Lung (tissue), 12 donors: ENCODE results near the gene ANKRD33. TPM values are rescaled to one million over a fixed set of nuclear protein-coding genes. Genes with fewer than 3 reads are reported as not detected.

ENCODE experiments used
- ATAC-seq: fragments of 200-7000 bp; cut with Tn5 transposase; one replicate; pipeline ENCODE4 v1.9.1; 2020; ENCODE audit warnings: moderate number of reproducible peaks; ENCODE audit not compliant: insufficient read depth, low FRiP score
- DNase-seq, 3 donors: peaks; one replicate each; pipeline ENCODE4 v3.0.0-alpha.2; 2013 to 2017
- H3K27ac ChIP-seq, 2 donors: one replicate each; pipeline ENCODE4 v1.5.1; 2013; ENCODE audit warnings: mild to moderate bottlenecking in 2 of 2, moderate library complexity in 2 of 2, control low read depth in 1 of 2, inconsistent platforms in 1 of 2, low read depth in 1 of 2, low read length in 1 of 2
- H3K27me3 ChIP-seq, 3 donors: one replicate each; pipeline ENCODE4 v1.5.1; 2013; ENCODE audit warnings: low read length in 2 of 3; ENCODE audit not compliant: control insufficient read depth in 3 of 3, insufficient read depth in 3 of 3
- H3K36me3 ChIP-seq, 4 donors: one replicate each; pipeline ENCODE4 v1.5.1; 2013; ENCODE audit warnings: low read length in 4 of 4, mild to moderate bottlenecking in 1 of 4, moderate library complexity in 1 of 4; ENCODE audit not compliant: control insufficient read depth in 4 of 4, insufficient read depth in 4 of 4
- H3K4me1 ChIP-seq, 5 donors: one replicate each; pipeline ENCODE4 v1.5.1; 2013; ENCODE audit warnings: low read length in 5 of 5, mild to moderate bottlenecking in 2 of 5, moderate library complexity in 1 of 5; ENCODE audit not compliant: control insufficient read depth in 5 of 5, insufficient read depth in 5 of 5
- H3K4me3 ChIP-seq: one replicate; pipeline ENCODE4 v1.5.1; 2013; ENCODE audit warnings: mild to moderate bottlenecking, control low read depth, moderate library complexity
- H3K9ac ChIP-seq, 2 donors: one replicate each; pipeline ENCODE4 v1.5.1; 2013; ENCODE audit warnings: low read length in 2 of 2, control low read depth in 1 of 2; ENCODE audit not compliant: insufficient read depth in 1 of 2
- H3K9me3 ChIP-seq, 4 donors: one replicate each; pipeline ENCODE4 v1.5.1; 2013; ENCODE audit warnings: low read length in 3 of 4, mild to moderate bottlenecking in 1 of 4, moderate library complexity in 1 of 4; ENCODE audit not compliant: control insufficient read depth in 4 of 4, insufficient read depth in 3 of 4
- CTCF ChIP-seq: IDR thresholded peaks from 2 replicates; pipeline ENCODE4 v1.5.1; 2012; ENCODE audit warnings: mild to moderate bottlenecking; ENCODE audit errors: control extremely low read depth, extremely low read depth
- WGBS, 2 donors: extraction: QIAGEN DNeasy Blood & Tissue Kit; methylation state at CpG; one replicate each; pipeline ENCODE4 v1.1.7; 2013; 5-methylcytosine and 5-hydroxymethylcytosine counted together
- polyA plus RNA-seq, 2 donors: library from polyadenylated mRNA; stranded (reverse); fragments of 200-250 nt; gene quantifications; one replicate each; pipeline ENCODE4 v1.2.1, GENCODE V29; 2013
- total RNA-seq, 2 donors: library from RNA; depleted of rRNA in 1 of 2; stranded (reverse); fragments of >200 nt in 1 of 2; gene quantifications; one replicate each; pipeline ENCODE4 v1.2.1, GENCODE V29; 2014 to 2021
- donor health status: control.
- donor health status: control.
- donor health status: Bipolar disorder and iron deficiency.
- donor health status: healthy.
- donor health status: DM: yes; HTN: yes; CAD: no.

ANKRD33 gene
- total and polyA plus RNA-seq, 4 donors, result 0.14 to 0.50 (median 0.23) TPM

GRCh38 chr12:51938726-51939125, 50.8 kb downstream of the ANKRD33 start:
- no peak for DNase-seq
- 85 to 96% methylated on average over 6 of the region's 6 CpGs for WGBS, 2 donors

DNA sequence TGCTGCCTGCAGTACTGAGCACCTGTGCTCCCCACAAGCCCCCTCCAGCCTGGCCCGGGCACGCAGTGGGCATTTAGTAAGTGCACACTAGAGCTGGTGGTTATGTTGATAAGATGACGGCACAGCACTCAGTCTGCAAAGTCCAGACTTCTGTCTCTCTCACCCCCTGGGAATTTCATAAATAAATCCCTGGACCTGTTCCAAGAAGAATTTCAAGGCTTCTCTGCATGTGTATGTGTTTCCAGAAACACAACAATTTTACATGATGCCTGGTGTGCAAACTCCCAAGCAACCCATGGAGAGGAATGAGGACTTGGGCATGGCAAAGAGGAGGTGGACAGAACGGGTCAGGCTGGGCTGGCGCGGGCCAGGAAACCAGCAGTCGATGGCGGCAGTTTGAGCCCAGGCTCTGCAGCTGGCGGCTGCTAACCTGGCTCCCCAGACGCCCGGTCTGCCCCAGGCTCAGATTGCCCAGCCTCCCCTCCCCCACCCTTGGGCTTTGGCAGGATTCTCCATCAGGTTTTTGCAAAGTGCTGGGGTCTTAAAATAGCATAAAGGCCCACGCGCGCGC, 53.2 kb downstream of the ANKRD33 start:
- no peaks in the 10 kb centered on the region for H3K27me3 ChIP-seq
- DNase-seq, result peak; percentile 58 to 92 (median 89)
- no peak overlapping the region for H3K9ac ChIP-seq
- no peaks in the 10 kb centered on the region for H3K36me3 ChIP-seq
- ATAC-seq, result no peak
- H3K9me3 ChIP-seq, result peaks cover 0 to 5% (median 2%) of the 10 kb centered on the region in 4 donors
- peaks cover 0 to 19% (median 7%) of the 10 kb centered on the region in 5 donors for H3K4me1 ChIP-seq
- WGBS, 2 donors, result 47 to 56% methylated on average over 15 of the region's 15 CpGs
- no peak overlapping the region for H3K4me3 ChIP-seq
- no peak for TF ChIP-seq CTCF
- no peak overlapping the region for H3K27ac ChIP-seq

More at GRCh38 chr12:51938726-51939125, 50.8 kb downstream of the ANKRD33 start:
- H3K27ac ChIP-seq, result no peak overlapping the region
- ATAC-seq, result no peak
- H3K4me3 ChIP-seq, result no peak overlapping the region
- no peak overlapping the region for H3K9ac ChIP-seq
- no peak for TF ChIP-seq CTCF
- H3K4me1 ChIP-seq, result peaks cover 0 to 19% (median 7%) of the 10 kb centered on the region in 5 donors
- H3K27me3 ChIP-seq, result no peaks in the 10 kb centered on the region
- H3K9me3 ChIP-seq, result peaks cover 0 to 2% (median 0%) of the 10 kb centered on the region in 4 donors
- no peaks in the 10 kb centered on the region for H3K36me3 ChIP-seq

Other genes with a start within 250 kb of the ANKRD33 start
- 1 to 10 TPM in 1 of 2 donors, under 1 TPM in 1; 0.89 to 1.9 TPM for gene FIGNL2, start 39.4 kb upstream of the ANKRD33 start, total RNA-seq
- gene FIGNL2, start 39.4 kb upstream of the ANKRD33 start, polyA plus RNA-seq, result under 1 TPM; 0.33 to 0.71 TPM
- 100 to 1,000 TPM; 101 to 186 TPM for gene ACVRL1, start 19.4 kb downstream of the ANKRD33 start, total RNA-seq
- gene ACVRL1, start 19.4 kb downstream of the ANKRD33 start, polyA plus RNA-seq, result 100 to 1,000 TPM in 1 of 2 donors, 10 to 100 TPM in 1; 76.1 to 130 TPM
- gene ACVR1B, start 63.6 kb downstream of the ANKRD33 start, total RNA-seq, result 10 to 100 TPM; 14.0 to 41.7 TPM
- 10 to 100 TPM; 14.3 to 27.7 TPM for gene ACVR1B, start 63.6 kb downstream of the ANKRD33 start, polyA plus RNA-seq
- 10 to 100 TPM; 31.4 to 84.0 TPM for gene TAMALIN, start 118.8 kb downstream of the ANKRD33 start, total RNA-seq
- 10 to 100 TPM; 52.9 to 68.0 TPM for gene TAMALIN, start 118.8 kb downstream of the ANKRD33 start, polyA plus RNA-seq
- 10 to 100 TPM; 56.8 to 77.9 TPM for gene NR4A1, start 163.3 kb downstream of the ANKRD33 start, total RNA-seq
- gene NR4A1, start 163.3 kb downstream of the ANKRD33 start, polyA plus RNA-seq, result 10 to 100 TPM; 45.1 to 67.3 TPM
- gene ATG101, start 181.9 kb downstream of the ANKRD33 start, total RNA-seq, result 10 to 100 TPM; 22.1 to 37.2 TPM
- gene ATG101, start 181.9 kb downstream of the ANKRD33 start, polyA plus RNA-seq, result 10 to 100 TPM; 36.2 to 64.3 TPM
- 1 to 10 TPM; 2.2 to 6.5 TPM for gene SMIM41, start 191.6 kb downstream of the ANKRD33 start, total RNA-seq
- gene SMIM41, start 191.6 kb downstream of the ANKRD33 start, polyA plus RNA-seq, result 1 to 10 TPM; 1.9 to 7.6 TPM